GM19043 (cell line): Measurements from ENCODE around the gene KRTAP10-6.
"Not testable (repeated sequence)": the region's sequence is repeated elsewhere in the genome, so short reads cannot be mapped to it uniquely, and the experiment has no call there.

Experiments used
- ATAC-seq: cut with Tn5 transposase; IDR thresholded peaks from one replicate; pipeline ENCODE4 v1.9.1; 2021; ENCODE audit warnings: low read depth; ENCODE audit not compliant: unreplicated experiment

Gene KRTAP10-6

DNA sequence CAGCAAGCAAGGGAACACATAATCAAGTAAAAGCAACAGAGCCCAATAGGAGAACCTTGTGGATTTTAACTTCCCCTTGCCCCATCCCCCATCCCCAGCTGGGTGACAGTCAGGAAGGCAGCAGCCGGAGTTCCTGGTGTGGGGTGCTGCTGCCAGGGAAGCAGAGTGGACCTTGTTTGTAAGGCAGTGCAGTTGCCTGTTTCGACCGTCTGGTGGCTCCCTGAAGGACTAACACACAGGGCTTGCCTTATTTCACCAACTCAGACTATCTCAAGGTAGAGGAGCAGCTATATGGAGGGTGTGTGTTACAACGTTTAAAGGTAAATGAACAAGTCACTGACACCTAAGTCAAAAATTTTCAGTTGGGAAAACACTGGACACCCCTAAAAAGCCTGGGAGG lies 26.2 kb upstream of the KRTAP10-6 start:
- ATAC-seq = no peak

DNA sequence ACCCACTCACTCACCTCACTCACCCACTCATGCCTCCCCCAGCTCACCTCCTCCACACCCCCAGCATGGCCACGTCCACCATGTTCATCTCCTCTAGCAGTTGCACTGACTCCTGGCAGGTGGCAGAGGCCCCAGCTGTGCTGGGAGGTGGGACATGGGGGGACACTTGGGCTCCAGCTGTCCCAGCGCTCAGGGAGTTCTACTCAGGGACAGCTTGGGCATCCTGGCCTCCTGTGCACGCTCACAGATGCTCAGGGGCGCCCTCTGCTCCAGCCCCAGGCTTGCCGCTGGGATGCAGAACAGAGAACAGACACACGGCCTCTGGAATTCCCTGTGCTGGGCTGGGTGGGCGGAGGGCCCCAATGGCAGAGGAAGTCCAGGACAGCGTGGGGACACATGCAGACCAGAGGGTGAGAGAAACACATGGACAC lies 24.8 kb upstream of the KRTAP10-6 start:
- ATAC-seq = no peak

DNA sequence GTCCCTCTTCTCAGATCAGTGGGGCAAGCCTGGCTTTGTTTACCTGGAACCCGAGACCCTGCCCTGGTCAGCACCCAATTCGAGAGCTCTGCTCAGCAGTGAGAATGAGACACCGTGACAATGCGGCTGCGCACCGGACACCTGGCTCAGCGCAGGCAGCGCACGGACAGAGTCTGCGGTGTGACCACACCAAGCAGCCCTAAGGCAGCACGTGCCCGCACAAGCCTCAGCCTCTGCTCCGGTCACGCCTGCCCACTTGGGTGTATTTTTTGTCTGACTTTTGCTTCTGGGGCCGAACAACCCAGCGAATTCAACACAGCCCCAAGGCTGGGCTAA lies 24.3 kb upstream of the KRTAP10-6 start:
- ATAC-seq = no peak

DNA sequence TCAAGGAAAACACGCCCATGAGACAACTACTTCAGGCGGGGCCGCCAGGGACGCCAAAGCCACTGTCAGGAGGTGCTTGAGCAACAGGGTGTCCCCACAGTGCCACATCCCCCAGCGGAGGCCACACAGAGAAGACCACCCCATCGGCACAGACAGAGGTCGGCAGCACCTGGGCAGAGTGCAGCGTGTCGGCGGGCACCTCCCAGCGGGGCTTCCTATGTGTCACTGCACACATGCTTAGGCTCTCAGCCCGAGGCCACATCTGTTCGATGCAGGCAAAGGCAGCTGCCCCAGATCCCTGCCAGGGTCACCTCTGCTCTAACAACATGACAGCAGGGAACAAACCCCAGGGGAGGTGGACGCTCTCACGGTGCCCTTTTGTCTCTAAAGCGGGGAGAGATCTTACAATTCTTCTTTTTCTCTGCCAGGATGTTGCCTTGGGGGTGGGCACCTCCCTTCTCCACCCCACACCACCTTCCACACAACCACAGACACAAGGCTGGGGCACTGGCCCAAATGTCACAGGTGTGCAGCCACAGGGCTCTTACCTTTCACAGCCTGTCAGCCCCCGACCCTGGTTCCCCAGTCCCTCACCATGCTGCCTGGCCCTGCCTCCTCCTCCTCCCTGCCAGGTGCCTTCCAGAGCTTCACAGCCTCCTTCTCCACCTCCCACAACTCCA lies 23.7 kb upstream of the KRTAP10-6 start:
- no peak for ATAC-seq

DNA sequence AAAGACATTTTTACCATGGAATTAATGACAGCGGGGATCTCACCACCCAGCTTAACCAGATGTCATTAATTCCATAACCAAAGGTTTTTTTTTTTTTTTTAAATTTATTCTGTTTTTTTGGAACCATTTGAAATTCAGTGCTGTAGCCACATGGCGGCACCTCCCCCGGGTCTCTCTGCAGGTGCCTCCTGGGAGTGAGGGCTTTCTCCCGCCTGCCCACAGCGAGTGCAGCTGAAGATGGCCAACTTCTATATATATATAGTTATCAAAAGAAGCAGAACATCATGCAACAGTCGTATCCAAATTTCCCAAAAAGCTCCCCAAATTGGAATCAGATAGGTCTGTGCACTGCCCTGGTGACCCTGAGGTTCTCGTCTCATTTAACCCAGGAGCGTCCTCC lies 23.2 kb upstream of the KRTAP10-6 start:
- ATAC-seq = no peak

DNA sequence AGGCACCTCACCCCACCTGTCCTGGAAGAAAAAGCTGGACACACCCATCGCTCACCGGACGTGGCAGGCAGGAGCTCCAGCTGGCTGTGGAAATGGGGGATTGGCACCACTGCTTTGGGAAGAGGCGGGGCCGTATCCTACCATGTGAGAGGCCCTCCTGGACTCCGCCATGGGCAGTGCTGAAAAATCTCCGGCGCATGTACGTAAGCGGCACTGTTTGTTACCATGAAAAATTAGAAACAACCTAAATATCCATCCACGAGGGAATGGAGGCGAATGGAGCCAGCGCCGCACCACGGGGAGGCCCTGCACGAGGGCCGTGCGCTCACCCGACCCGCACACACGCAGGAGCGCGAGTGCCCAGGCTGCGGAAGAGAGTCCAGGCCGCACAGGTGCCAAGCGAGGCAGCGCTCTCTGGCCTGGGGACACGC lies 22.7 kb upstream of the KRTAP10-6 start:
- ATAC-seq = no peak

DNA sequence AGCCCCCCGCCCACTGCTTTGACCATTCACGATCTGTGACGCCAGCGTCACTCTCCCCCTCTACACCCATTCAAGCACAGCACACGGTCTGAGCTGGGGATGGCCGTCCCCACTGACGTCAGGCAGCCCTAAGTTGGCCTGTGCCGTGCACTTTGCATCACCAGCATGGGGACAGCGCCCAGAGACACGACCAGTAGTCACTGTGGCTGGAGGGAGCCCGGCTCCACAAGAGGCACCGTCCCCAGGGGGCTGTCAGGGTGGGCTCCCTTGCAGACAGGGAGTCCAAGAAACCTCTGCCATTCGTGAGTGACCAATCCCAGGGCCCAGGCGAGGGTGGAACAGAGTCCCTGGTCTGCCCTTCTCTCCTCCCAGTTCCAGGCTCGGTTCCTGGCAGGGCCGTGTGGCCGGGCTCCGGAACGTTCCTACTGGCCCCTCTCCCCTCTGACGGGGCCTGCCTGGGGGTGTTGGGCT lies 21.9 kb upstream of the KRTAP10-6 start:
- no peak for ATAC-seq

DNA sequence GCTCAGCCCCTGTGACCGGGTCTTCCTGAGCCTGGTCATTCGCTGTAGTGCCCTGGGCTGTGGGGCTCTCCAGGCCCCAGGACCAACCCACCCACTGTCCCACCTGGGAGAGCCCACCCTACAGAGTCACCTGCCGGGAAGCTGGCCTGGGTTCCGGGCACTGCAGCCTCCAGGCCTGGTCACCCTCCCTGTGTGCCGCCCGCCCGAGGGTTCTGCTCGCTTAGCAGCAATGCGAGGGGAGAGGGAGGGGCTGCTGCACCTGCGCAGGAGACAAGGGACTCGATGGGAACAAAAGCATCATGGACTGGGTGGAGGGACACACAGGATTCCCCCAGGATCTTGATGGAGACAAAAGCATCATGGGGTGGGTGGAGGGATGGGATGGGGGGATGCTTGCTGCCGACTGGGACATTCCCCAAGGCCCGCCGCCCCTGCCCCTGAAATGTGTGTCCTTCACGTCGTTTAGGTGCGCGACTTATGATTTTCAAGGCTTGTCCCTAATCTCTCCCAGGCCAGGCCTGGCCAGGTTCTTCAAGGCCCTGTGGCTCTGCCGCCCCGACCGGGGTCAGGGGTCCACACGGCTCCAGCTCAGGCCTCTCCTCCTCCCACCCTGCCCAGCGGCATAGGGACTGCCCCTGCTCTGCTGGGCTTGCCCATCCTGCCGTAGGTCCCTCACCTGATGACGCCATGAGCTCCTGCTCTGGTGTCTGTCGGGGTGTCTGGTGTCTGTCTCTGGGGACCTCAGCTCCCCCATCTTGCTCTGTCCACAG lies 21.3 kb upstream of the KRTAP10-6 start:
- no peak for ATAC-seq

DNA sequence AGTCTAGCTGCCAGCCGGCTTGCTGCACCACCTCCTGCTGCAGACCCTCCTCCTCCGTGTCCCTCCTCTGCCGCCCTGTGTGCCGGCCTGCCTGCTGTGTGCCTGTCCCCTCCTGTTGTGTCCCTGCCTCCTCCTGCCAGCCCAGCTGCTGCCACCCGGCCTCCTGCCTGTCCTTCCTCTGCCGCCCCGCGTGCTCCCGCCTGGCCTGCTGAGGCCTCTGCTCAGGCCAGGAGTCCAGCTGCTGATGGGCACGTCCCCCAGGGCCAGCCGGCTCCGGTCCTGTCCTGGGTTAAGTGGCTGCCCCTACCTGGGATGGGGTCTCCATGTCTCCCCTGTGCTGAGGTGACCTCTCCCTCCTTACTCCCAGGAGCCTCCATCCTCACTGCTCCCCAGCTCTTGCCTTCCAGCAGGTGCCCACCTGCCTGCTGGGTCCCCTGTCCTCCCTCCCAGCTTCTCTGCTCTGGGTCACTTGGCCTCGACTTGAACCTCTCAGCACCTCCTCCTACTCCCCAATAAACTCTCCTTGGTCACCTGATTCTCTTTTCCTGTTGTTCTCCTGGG lies 20.4 kb upstream of the KRTAP10-6 start:
- ATAC-seq = no peak

DNA sequence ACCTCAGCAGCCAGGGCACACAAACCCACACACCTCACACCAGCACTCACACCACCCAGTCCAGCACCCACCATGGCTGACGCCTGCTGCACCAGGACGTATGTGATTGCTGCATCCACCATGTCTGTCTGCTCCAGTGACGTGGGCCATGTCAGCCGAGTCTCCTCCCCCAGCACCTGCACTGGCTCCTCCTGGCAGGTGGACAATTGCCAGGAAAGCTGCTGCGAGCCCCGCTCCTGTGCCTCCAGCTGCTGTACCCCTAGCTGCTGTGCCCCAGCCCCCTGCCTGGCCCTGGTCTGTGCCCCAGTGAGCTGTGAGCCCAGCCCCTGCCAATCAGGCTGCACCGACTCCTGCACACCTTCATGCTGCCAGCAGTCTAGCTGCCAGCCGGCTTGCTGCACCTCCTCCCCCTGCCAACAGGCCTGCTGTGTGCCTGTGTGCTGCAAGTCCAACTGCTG lies 19.8 kb upstream of the KRTAP10-6 start, which contains the start of gene KRTAP10-8:
KRTAP10-8 (plus strand) TSS at position 51 of the 458 bp plus-strand sequence; CDS start at position 73, 22 bp downstream.
- no peak for ATAC-seq

DNA sequence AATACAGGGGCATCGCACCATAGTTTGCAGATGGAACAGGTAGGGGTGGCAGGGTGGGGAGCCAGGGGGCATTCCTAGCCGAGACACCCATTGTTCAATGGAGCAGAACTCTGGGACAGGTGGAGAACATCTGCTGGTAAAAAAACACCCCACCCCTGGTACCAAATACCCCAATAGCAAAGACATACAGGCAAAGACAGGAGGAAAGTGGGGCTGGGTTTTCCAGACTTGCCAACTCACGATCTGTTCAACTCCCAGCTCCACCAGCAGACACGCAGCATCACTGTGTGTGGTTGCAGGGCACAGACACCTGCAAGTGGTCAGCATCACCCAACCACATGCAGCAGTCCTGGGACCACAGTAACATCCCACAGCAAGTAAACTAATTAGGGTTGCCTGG lies 19.2 kb upstream of the KRTAP10-6 start:
- no peak for ATAC-seq

DNA sequence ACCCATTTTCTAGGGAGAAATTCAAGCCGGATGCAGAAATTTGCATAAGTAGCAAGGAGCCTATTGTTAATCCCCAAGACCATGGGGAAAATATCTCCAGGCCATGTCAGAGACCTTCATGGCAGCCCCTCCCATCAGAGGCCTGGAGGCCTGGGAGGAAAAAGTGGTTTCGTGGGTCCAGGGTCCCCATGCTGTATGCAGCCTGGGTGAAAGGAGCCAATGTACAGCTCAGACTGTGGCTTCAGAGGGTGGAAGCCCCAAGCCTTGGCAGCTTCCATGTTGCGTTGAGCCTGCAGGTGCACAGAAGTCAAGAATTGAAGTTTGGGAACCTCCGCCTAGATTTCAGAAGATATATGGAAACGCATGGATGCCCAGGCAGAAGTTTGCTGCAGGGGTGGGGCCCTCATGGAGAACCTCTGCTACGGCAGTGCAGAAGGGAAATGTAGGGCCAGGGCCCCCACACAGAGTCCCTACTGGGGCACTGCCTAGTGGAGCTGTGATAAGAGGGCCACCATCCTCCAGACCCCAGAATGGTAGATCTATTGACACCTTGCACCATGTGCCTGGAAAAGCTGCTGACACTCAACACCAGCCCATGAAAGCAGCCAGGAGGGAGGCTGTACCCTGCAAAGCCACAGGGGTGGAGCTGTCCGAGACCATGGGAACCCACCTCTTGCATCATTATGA lies 18.0 kb upstream of the KRTAP10-6 start:
- not testable (repeated sequence) for ATAC-seq

DNA sequence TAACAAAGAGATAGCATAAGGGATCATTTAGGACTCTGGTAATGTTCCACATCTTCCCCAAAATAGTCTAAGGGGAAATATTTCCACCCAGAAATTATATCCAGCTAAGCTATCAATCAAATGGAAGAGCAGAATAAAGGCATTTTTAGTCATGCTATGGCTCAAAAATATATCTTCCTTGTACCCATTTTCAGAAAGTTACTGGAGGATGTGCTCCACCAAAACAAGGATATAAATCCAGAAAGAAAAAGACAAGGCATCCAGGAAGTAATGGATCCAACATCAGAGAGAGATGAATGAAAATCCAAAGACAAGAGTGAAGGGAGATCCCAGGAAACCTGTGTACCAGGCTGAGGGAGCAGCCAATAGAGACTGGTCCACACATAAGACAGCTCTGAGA lies 16.9 kb upstream of the KRTAP10-6 start:
- ATAC-seq = no peak

DNA sequence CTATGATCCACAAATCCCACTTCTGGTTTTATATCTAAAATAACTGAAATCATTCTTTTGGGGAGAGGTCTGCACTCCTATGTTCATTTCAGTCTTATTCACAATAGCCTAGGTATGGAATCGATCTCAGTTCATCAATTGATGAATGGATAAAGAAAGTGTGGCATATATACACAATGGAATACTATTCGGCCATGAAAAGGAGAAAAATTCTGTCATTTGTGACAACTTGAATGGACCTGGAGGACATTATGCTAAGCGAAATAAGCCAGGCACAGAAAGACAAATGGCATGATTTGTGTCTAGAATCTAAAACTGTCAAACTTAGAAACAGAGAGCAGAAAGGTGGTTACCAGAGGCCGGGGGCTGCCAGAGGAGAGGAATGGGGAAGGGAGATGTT lies 14.2 kb upstream of the KRTAP10-6 start:
- no peak for ATAC-seq

DNA sequence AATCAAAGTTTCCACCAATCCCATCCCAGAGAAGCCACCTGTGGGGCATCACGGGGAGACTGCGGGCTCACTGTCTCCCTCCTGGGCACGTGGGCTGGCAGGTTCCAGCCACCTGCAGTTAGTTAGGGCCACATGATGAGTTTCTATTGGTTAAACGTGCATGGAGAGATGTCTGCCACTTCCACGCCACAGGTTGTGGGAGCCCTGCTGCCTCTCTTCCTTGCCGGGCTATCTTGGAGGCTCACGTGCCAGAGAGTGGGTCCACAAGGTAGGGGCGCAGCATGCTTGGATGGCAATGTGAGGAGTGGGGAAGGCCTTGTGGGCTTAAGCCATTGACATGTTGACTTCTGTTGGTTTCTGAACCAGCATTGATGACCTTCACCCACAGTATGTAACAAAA lies 11.6 kb upstream of the KRTAP10-6 start:
- no peak for ATAC-seq

DNA sequence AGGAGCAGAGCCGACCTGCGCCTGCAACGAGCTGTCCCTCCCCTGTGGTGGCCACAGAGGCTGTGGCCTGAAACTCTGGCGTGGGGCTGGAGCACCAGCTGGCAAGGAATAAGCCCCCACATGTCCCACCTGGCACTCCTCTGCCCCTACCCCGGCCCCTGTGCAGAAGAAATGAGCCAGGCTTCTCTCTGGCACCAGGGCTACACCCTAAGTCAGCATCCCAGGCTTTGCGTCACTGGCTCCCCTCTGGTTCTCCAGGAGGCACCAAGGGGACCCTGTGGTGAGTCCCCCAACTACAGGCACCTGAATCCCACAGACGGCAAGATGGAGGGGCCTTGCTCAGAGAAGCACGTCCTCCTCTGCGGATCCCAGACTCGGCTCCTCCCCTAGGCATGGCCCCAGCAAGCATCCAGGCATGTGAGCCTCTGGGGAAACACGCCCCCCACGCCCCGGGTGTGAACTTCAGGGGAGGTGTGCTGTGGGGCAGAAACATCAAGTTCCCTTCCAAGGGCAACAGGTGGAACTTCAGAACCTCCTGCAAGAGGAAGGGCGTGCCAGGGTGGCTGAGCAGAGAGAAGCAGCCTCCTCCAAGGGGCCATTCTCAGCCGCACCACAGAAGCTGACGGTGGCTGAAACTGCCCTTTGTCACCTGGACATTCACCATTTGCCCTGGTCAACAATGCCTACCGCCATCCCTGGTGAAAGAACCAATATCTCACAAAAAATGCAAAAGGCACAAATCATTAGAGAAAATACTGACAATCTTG lies 11.0 kb upstream of the KRTAP10-6 start:
- ATAC-seq = no peak

DNA sequence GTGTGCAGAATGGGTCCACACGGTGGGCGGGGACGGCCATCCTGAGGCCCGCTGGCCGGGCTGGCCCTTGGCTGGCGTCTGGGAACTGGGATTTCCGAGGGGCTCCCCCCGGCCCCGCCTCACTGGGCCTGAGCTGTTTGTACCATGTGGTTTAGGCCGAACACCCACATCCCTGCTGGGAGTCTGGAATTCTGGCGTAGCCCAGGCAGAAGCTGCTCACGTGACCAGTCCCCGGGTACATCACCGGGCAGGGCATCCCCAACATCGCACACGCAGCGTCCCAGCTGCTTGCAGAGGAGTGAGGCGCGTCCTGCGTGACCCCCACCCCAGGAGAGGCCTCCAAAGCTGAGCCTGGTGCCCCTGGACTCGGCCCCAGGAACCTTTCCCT lies 10.2 kb upstream of the KRTAP10-6 start:
- ATAC-seq = no peak

DNA sequence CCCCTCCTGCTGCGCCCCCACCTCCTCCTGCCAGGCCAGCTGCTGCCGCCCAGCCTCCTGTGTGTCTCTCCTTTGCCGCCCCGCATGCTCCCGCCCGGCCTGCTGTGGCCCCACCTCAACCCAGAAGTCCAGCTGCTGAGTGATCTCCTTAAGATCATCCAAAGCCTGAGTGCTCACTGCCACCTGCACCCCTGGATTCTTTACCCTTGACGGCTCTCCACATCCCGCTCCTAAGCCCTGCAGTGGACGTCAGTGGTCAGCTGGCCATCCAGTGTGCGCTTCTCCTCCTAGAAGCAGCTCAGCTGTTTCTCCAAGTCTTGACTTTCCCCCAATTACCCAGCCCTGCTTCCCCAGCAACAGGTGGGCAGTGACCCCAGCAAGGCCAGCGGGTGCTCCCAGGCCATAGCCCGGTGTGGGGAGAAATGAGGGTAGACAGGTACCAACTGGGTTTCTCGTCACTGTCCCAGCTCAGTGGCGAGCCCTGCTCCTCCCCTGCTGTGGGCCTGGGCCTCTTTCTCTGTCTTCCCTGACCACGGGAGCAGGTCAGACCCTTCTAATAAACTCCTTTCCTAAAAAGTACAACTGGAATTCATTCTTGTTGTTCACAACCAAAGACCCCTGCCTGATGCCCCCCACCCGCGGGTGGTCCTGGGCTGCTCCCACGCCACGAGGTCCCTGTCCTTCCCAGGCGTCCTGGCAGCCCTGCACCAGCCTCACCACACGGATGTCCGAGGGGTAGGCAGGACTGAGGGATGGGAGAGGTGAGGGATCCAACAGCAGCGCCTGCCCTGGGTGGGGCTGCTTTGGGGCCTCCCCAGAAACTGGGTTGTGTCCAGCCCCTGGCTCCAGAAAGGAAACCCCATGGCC lies 9.5 kb upstream of the KRTAP10-6 start:
- ATAC-seq = no peak

DNA sequence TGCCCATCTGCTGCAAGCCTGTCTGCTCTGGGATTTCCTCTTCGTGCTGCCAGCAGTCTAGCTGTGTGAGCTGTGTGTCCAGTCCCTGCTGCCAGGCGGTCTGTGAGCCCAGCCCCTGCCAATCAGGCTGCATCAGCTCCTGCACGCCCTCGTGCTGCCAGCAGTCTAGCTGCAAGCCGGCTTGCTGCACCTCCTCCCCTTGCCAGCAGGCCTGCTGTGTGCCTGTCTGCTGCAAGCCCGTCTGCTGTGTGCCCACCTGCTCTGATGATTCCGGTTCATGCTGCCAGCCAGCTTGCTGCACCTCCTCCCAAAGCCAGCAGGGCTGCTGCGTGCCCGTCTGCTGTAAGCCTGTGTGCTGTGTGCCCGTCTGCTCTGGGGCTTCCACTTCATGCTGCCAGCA lies 8.8 kb upstream of the KRTAP10-6 start:
- ATAC-seq = not testable (repeated sequence)
